LoVo (cell line): Measurements from ENCODE around the gene USP27X.
A peak's percentile ranks its signal among the peaks of the same experiment; 100 is the strongest.

Source experiments
- DNase-seq: peaks from one replicate; pipeline ENCODE4 v3.0.0-alpha.2; 2016; ENCODE audit warnings: low spot score

USP27X gene

GRCh38 chrX:49884290-49884862, 5.1 kb downstream of the USP27X start:
- peak; percentile 11 for DNase-seq

GRCh38 chrX:49892542-49892941, 13.3 kb downstream of the USP27X start:
- DNase-seq = no peak

- no peak for DNase-seq
Observed at GRCh38 chrX:49896951-49897350, 17.7 kb downstream of the USP27X start.

- DNase-seq = no peak
Observed at GRCh38 chrX:49901048-49901447, 21.8 kb downstream of the USP27X start.

GRCh38 chrX:49910344-49910743, 31.1 kb downstream of the USP27X start:
- no peak for DNase-seq

GRCh38 chrX:49912086-49912485, 32.8 kb downstream of the USP27X start:
- DNase-seq = no peak

GRCh38 chrX:49912861-49913260, 33.6 kb downstream of the USP27X start:
- DNase-seq = no peak

GRCh38 chrX:49915361-49916222, 36.3 kb downstream of the USP27X start:
- DNase-seq = peak; percentile 52

- no peak for DNase-seq
Observed at GRCh38 chrX:49919617-49920016, 40.3 kb downstream of the USP27X start.

GRCh38 chrX:49921109-49921508, 41.8 kb downstream of the USP27X start:
- no peak for DNase-seq

- DNase-seq = peak; percentile 90
Observed at GRCh38 chrX:49922291-49923241, 43.3 kb downstream of the USP27X start, which contains the start of gene CLCN5. Gene CLCN5, plus strand, starts transcription at chrX:49922596. Its CDS starts 2,703 bp downstream, at chrX:49925299.

- no peak for DNase-seq
Observed at GRCh38 chrX:49925176-49925575, 45.9 kb downstream of the USP27X start.

- no peak for DNase-seq
Observed at GRCh38 chrX:49930039-49930438, 50.8 kb downstream of the USP27X start.
